ENCODE measurements around the gene HAPSTR1. TPM values are rescaled to one million over a fixed set of nuclear protein-coding genes. Genes with fewer than 3 reads are reported as not detected.
A peak's percentile ranks its signal among the peaks of the same experiment; 100 is the strongest.

The HAPSTR1 gene
- total and polyA plus RNA-seq, 2 of the 13 experiments (the other 11 are each of a cell fraction or from before 2014, with no cell fraction given): 25.2 to 83.2 TPM

- TF ChIP-seq, protein P1, sequence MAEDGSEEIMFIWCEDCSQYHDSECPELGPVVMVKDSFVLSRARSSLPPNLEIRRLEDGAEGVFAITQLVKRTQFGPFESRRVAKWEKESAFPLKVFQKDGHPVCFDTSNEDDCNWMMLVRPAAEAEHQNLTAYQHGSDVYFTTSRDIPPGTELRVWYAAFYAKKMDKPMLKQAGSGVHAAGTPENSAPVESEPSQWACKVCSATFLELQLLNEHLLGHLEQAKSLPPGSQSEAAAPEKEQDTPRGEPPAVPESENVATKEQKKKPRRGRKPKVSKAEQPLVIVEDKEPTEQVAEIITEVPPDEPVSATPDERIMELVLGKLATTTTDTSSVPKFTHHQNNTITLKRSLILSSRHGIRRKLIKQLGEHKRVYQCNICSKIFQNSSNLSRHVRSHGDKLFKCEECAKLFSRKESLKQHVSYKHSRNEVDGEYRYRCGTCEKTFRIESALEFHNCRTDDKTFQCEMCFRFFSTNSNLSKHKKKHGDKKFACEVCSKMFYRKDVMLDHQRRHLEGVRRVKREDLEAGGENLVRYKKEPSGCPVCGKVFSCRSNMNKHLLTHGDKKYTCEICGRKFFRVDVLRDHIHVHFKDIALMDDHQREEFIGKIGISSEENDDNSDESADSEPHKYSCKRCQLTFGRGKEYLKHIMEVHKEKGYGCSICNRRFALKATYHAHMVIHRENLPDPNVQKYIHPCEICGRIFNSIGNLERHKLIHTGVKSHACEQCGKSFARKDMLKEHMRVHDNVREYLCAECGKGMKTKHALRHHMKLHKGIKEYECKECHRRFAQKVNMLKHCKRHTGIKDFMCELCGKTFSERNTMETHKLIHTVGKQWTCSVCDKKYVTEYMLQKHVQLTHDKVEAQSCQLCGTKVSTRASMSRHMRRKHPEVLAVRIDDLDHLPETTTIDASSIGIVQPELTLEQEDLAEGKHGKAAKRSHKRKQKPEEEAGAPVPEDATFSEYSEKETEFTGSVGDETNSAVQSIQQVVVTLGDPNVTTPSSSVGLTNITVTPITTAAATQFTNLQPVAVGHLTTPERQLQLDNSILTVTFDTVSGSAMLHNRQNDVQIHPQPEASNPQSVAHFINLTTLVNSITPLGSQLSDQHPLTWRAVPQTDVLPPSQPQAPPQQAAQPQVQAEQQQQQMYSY (CRISPR knock-in tag; IDR thresholded peaks at IDR 0.05): no peak
- TF ChIP-seq MXD4 (CRISPR knock-in tag; IDR thresholded peaks at IDR 0.05): peak; percentile 65
- 0 out of 2 replicates have a peak, but pooled peaks have one; percentile 44 for TF ChIP-seq KLF11 (CRISPR knock-in tag; IDR thresholded peaks at IDR 0.05)
- TF ChIP-seq ZNF263 (CRISPR knock-in tag; IDR thresholded peaks at IDR 0.05): no peak
- TF ChIP-seq ZSCAN25 (CRISPR knock-in tag; IDR thresholded peaks at IDR 0.05): no peak
- TF ChIP-seq ZNF605 (CRISPR knock-in tag; IDR thresholded peaks at IDR 0.05): no peak
- peak; percentile 68; the same call in 1 of the 2 replicates for TF ChIP-seq ZNF614 (CRISPR knock-in tag; IDR thresholded peaks at IDR 0.05; ENCODE audit: borderline replicate concordance)
- TF ChIP-seq ZNF83 (CRISPR knock-in tag; IDR thresholded peaks at IDR 0.05; ENCODE audit: borderline replicate concordance): no peak
- TF ChIP-seq, protein P2, sequence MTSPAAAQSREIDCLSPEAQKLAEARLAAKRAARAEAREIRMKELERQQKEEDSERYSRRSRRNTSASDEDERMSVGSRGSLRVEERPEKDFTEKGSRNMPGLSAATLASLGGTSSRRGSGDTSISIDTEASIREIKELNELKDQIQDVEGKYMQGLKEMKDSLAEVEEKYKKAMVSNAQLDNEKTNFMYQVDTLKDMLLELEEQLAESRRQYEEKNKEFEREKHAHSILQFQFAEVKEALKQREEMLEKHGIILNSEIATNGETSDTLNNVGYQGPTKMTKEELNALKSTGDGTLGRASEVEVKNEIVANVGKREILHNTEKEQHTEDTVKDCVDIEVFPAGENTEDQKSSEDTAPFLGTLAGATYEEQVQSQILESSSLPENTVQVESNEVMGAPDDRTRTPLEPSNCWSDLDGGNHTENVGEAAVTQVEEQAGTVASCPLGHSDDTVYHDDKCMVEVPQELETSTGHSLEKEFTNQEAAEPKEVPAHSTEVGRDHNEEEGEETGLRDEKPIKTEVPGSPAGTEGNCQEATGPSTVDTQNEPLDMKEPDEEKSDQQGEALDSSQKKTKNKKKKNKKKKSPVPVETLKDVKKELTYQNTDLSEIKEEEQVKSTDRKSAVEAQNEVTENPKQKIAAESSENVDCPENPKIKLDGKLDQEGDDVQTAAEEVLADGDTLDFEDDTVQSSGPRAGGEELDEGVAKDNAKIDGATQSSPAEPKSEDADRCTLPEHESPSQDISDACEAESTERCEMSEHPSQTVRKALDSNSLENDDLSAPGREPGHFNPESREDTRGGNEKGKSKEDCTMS (CRISPR knock-in tag; conservative IDR thresholded peaks at IDR 0.05): no peak
- no peak for TF ChIP-seq BATF2 (CRISPR knock-in tag; IDR thresholded peaks at IDR 0.05)
- TF ChIP-seq CBX2 (IDR thresholded peaks at IDR 0.05; ENCODE audit: low read depth, low read length): no peak
- no peak for TF ChIP-seq CBX2 (CRISPR knock-in tag; IDR thresholded peaks at IDR 0.05; ENCODE audit: low read depth)
- peak; percentile 98 for TF ChIP-seq ZBTB7A (CRISPR knock-in tag; IDR thresholded peaks at IDR 0.05)
- TF ChIP-seq NRL (CRISPR knock-in tag; IDR thresholded peaks at IDR 0.05; ENCODE audit: borderline replicate concordance): peak; percentile 39; the same call in 1 of the 2 replicates
- peak; percentile 64; the same call in 1 of the 2 replicates for TF ChIP-seq ZNF501 (CRISPR knock-in tag; IDR thresholded peaks at IDR 0.05)
- TF ChIP-seq, protein P3, sequence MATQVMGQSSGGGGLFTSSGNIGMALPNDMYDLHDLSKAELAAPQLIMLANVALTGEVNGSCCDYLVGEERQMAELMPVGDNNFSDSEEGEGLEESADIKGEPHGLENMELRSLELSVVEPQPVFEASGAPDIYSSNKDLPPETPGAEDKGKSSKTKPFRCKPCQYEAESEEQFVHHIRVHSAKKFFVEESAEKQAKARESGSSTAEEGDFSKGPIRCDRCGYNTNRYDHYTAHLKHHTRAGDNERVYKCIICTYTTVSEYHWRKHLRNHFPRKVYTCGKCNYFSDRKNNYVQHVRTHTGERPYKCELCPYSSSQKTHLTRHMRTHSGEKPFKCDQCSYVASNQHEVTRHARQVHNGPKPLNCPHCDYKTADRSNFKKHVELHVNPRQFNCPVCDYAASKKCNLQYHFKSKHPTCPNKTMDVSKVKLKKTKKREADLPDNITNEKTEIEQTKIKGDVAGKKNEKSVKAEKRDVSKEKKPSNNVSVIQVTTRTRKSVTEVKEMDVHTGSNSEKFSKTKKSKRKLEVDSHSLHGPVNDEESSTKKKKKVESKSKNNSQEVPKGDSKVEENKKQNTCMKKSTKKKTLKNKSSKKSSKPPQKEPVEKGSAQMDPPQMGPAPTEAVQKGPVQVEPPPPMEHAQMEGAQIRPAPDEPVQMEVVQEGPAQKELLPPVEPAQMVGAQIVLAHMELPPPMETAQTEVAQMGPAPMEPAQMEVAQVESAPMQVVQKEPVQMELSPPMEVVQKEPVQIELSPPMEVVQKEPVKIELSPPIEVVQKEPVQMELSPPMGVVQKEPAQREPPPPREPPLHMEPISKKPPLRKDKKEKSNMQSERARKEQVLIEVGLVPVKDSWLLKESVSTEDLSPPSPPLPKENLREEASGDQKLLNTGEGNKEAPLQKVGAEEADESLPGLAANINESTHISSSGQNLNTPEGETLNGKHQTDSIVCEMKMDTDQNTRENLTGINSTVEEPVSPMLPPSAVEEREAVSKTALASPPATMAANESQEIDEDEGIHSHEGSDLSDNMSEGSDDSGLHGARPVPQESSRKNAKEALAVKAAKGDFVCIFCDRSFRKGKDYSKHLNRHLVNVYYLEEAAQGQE (IDR thresholded peaks at IDR 0.05; ENCODE audit: borderline replicate concordance in 1 of 2, low read depth in 1 of 2, low read length in 2 of 2): no peak
- no peak for TF ChIP-seq ATRX (CRISPR knock-in tag; IDR thresholded peaks at IDR 0.05; ENCODE audit: borderline replicate concordance)
- peak; percentile 51 for TF ChIP-seq ZKSCAN8 (CRISPR knock-in tag; IDR thresholded peaks at IDR 0.05; ENCODE audit: borderline replicate concordance)
These were observed 43.3 kb downstream of the HAPSTR1 start (continued) for GRCh38 chr16:9134739-9135138.
